ENCODE data around the gene PLCL2.

- no peak for TF ChIP-seq EZH2 (IDR thresholded peaks at IDR 0.05)
- no peak for TF ChIP-seq POLR2AphosphoS5 (IDR thresholded peaks at IDR 0.05; ENCODE audit: borderline replicate concordance, low read depth, low read length)
- TF ChIP-seq FOXP2 (optimal IDR thresholded peaks at IDR 0.05; ENCODE audit: control extremely low read depth, extremely low read length, insufficient read depth), result no peak
Measured at GRCh38 chr3:16904423-16905417, 20.0 kb downstream of the PLCL2 start.

Measured in SK-N-MC (cell line).